ENCODE results near the gene ABTB2. TPM values are rescaled to one million over a fixed set of nuclear protein-coding genes. Genes with fewer than 3 reads are reported as not detected.

ABTB2 gene
- total and polyA plus RNA-seq, 10 of the 15 experiments (the other 5 are each of a cell fraction or from before 2014, with no cell fraction given) = 0.13 to 2.1 (median 0.72) TPM

- TF ChIP-seq HSF1 (IDR thresholded peaks at IDR 0.05; ENCODE audit: low read depth, low read length) (no peak), FOXK2 (IDR thresholded peaks at IDR 0.05) (no peak)
These were observed 225.4 kb downstream of the ABTB2 start (continued) for GRCh38 chr11:34132261-34132965.

DNA sequence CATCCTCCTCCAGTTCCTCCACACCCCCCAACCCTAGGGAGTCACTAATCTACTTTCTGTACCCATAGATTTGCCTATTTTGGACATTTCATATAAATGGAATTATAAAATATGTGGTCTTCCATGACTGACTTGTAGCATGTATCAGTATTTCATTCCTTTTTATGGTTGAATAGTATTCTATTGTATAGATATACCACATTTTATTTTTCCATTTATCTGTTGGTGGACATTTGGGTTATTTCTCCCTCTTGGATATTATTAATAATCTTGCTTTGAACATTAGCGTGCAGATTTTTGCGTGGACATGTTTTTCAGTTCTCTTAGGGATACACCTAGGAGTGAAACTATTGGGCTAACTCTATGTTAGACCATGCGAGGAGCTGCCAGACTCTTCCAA is 229.0 kb downstream of the ABTB2 start:
- no peak overlapping the region for H3K4me2 ChIP-seq (ENCODE audit: control insufficient read depth, insufficient read depth)
- intact Hi-C loops (cut with micrococcal nuclease; ENCODE audit: unreplicated experiment) (no loop called here), in situ Hi-C loops (cut with MboI) (no loop called here)
- no peaks in the 10 kb centered on the region for H3K9me3 ChIP-seq (replicated peaks; ENCODE audit: control insufficient read depth, insufficient read depth, low read length)
- H4K20me1 ChIP-seq (ENCODE audit: control insufficient read depth, insufficient read depth) = no peaks in the 10 kb centered on the region
- no TSS peak for BruUV-seq (replicated peaks)
- H2AFZ ChIP-seq (ENCODE audit: control insufficient read depth, low read depth, low read length) = no peak overlapping the region
- FAIRE-seq = no peak
- no peak overlapping the region for H3K27ac ChIP-seq (ENCODE audit: control insufficient read depth, insufficient read depth)
- no peak for DNase-seq (ENCODE audit: low read depth, low spot score)
- H3K36me3 ChIP-seq (ENCODE audit: control insufficient read depth in 2 of 2, insufficient read depth in 2 of 2, low read length in 1 of 2) = peaks cover 19 to 45% of the 10 kb centered on the region in 2 experiments
- H3K79me2 ChIP-seq (ENCODE audit: control insufficient read depth, insufficient read depth, low read length) = no peaks in the 10 kb centered on the region
- TF ChIP-seq, protein P1, sequence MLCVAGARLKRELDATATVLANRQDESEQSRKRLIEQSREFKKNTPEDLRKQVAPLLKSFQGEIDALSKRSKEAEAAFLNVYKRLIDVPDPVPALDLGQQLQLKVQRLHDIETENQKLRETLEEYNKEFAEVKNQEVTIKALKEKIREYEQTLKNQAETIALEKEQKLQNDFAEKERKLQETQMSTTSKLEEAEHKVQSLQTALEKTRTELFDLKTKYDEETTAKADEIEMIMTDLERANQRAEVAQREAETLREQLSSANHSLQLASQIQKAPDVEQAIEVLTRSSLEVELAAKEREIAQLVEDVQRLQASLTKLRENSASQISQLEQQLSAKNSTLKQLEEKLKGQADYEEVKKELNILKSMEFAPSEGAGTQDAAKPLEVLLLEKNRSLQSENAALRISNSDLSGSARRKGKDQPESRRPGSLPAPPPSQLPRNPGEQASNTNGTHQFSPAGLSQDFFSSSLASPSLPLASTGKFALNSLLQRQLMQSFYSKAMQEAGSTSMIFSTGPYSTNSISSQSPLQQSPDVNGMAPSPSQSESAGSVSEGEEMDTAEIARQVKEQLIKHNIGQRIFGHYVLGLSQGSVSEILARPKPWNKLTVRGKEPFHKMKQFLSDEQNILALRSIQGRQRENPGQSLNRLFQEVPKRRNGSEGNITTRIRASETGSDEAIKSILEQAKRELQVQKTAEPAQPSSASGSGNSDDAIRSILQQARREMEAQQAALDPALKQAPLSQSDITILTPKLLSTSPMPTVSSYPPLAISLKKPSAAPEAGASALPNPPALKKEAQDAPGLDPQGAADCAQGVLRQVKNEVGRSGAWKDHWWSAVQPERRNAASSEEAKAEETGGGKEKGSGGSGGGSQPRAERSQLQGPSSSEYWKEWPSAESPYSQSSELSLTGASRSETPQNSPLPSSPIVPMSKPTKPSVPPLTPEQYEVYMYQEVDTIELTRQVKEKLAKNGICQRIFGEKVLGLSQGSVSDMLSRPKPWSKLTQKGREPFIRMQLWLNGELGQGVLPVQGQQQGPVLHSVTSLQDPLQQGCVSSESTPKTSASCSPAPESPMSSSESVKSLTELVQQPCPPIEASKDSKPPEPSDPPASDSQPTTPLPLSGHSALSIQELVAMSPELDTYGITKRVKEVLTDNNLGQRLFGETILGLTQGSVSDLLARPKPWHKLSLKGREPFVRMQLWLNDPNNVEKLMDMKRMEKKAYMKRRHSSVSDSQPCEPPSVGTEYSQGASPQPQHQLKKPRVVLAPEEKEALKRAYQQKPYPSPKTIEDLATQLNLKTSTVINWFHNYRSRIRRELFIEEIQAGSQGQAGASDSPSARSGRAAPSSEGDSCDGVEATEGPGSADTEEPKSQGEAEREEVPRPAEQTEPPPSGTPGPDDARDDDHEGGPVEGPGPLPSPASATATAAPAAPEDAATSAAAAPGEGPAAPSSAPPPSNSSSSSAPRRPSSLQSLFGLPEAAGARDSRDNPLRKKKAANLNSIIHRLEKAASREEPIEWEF (IDR thresholded peaks at IDR 0.05; ENCODE audit: insufficient replicate concordance, low read depth, low read length) = no peak
- no peak for TF ChIP-seq RFX5 (IDR thresholded peaks at IDR 0.05; ENCODE audit: low read depth, low read length)
- TF ChIP-seq PAX8 (IDR thresholded peaks at IDR 0.05) = no peak
- TF ChIP-seq CBX3 (IDR thresholded peaks at IDR 0.05; ENCODE audit: borderline replicate concordance, low read depth) = no peak
- no peak for TF ChIP-seq SIX5 (IDR thresholded peaks at IDR 0.05; ENCODE audit: low read depth, low read length, severe bottlenecking)
- TF ChIP-seq CHD1 (IDR thresholded peaks at IDR 0.05; ENCODE audit: low read depth, low read length) = no peak
- TF ChIP-seq STAT3 (IDR thresholded peaks at IDR 0.05; ENCODE audit: low read depth, low read length) = no peak
- TF ChIP-seq CBFB (IDR thresholded peaks at IDR 0.05; ENCODE audit: low read depth) = no peak
- TF ChIP-seq EED (IDR thresholded peaks at IDR 0.05; ENCODE audit: low read depth) = no peak
- no peak for TF ChIP-seq SRF (IDR thresholded peaks at IDR 0.05; ENCODE audit: low read depth in 2 of 2, low read length in 2 of 2)
- POLR2A ChIA-PET = interaction anchor here (1.6 kb wide), 1 partner anchor 12 kb away, joined by 3 read pairs; no protein-coding TSS in a partner anchor
- RAD21 ChIA-PET (ENCODE audit: unreplicated experiment) = no interaction called here
- SMC1A ChIA-PET (ENCODE audit: uncharacterized antibody, unreplicated experiment) = no interaction called here
- H3K9ac ChIP-seq (ENCODE audit: control insufficient read depth, insufficient read depth, low read length) = no peak overlapping the region
- CTCF ChIA-PET = no interaction called here
- H3K4me1 ChIP-seq (ENCODE audit: control insufficient read depth, insufficient read depth, low read length) = peaks cover 5% of the 10 kb centered on the region
- no peak overlapping the region for H3K4me3 ChIP-seq
- no peak for ATAC-seq
- H3K27me3 ChIP-seq (replicated peaks in 1 of 2; ENCODE audit: control insufficient read depth in 2 of 2, insufficient read depth in 2 of 2, low read length in 1 of 2) = no peaks in the 10 kb centered on the region
- WGBS (ENCODE audit: insufficient coverage, insufficient replicate concordance, low lambda C conversion rate, missing lambda C conversion rate) = 96% methylated on average over 3 of the region's 3 CpGs
